Stimulated activated CD4-positive, alpha-beta T cell treated with anti-CD3 and anti-CD28 coated beads, Interleukin-12 subunit alpha, Interleukin-12 subunit beta, amount 100 ng/mL, for 24 hours (primary cell): ENCODE data around the gene KIAA1671.
"Not testable (repeated sequence)": the region's sequence is repeated elsewhere in the genome, so short reads cannot be mapped to it uniquely, and the experiment has no call there.

Source experiments
- DNase-seq, 2 experiments: peaks; one replicate each; pipeline ENCODE4 v3.0.0-alpha.2; 2020; ENCODE audit warnings: low read depth in 2 of 2

KIAA1671 gene

DNA sequence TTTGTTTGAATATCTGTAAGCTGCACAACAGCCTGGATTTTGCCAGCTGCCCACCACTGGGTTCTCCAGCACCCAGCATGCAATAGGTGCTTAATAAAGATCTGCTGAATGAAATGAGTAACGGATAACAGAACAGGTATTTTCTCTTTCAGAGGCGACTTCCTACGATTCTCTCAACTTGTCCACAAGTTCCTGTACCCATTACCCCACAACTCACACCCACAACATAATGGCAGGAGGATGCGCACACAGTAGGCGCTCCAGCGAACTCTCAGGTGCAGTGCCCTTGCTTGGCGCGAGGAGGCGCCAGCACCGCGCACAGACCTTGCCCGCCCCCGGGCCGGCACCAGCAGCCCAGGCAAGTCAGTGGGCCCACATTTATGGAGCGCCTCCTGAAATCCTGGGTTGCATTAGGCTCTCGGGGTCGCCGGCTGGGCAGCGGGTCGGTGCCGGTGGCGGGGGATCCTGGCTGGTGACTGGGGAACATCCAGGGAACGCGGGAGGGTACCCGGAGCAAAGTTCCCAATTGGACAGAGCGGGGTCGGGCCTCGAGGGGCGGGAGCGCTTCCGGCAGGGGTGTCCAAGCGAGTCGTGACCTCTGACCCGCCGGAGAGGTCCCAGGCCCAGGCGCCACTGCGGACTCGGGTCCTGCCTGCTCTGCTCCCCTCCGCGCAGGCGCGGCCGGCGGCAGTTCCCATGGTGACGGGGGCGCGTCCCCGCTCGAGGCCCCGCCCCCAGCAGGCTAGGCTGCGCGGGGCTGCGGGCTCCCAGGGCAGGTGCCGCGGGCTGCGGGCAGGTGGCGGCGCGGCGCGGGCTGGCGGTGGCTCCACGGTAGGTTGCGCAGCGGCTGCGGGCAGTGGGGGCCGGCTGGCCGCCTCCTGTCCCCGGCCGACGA lies at the start of gene KIAA1671:
Gene KIAA1671 (plus strand): TSS at position 775 of the 895 bp plus-strand sequence. CDS start 75,284 bp downstream, outside the sequence.
- peak; percentile 73 to 78 for DNase-seq

DNA sequence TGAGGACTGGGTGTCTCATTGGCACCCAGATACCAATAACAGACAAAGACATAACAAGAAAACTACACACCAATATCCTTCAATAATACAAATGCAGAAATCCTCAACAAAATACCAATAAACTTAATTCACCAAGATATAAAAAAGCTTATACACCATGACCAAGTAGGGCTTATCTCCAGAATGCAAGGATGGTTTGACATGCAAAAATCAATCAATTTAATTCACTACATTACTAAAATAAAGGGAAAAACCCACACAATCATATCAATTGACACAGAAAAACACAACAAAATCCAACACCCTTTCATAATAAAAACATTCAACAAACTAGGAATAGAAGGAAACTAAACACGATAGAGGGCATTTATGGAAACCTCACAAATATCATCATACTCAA lies 46.6 kb upstream of the KIAA1671 start:
- no peak for DNase-seq

DNA sequence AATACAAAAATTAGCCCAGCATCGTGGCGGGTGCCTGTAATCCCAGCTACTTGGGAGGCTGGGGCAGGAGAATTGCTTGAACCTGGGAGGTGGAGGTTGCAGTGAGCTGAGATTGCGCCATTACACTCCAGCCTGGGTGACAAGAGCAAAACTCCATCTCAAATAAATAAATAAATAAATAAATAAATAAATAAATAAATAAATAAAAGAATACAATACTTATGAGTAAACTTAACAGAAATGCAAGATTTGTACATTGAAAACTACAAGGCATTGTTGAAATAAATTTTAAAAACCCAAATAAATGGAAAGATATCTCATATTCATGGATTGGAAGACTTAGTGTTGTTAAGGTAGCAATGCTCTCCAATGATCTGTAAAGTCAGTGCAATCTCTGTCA lies 45.4 kb upstream of the KIAA1671 start:
- not testable (repeated sequence) for DNase-seq

DNA sequence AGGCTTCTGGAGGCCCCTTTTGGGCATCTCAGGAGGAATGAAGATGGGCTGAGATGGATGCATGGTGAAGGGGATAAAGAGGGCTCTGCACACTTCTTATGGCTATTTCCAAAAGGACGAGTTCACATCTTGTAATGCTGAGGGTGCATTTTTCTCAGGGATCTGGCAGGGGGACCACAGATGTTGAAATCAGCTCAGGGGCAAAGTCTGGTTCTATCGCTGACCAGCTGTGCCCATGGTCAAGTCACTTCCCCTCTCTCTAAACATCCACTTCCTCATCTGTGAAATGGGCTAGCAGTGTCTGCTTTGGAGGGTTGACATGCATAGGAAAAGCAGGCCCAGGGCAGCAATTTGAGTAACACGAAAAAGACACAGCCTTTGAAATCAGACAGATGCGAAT lies 32.5 kb upstream of the KIAA1671 start:
- no peak for DNase-seq

DNA sequence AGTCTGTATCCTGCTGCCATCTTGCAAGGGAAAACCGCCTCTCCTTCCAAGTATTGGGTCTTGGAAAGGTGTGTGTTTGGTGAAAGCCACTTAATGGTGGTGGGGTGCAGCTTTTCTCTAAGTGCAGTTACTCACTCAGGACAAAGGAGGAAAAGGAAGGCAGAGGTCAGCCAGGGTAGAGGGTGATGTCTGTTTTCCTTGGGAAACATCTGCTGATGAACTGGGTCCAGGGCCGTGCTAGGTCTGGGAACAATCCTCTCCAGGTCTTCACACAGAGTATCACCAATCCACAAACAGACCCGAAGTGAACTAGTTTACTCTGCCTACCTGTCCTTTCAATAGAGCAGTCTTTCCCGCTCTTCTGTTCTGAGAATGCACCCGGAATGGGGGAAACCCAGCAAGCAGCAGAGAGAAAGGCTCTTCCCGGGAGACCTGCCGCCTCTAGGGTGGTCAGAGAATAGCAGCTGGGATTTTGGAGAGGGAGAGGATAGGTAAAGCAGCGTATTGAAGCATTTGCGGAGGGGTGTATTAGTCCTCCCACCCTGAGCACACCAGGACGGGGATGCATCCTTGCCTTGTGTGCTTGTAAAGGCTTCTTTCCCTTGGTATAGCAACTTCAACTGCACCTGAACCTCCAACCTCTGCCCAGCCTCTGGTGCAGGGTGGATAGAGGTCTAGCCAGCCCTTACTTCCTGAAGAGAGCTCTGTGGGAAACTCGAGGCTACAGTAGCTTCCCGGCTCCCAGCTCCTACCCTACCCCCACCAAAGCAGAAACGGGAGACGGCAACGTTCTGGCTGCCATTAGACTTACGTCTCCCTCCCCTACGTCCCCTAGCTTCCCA lies 26.7 kb upstream of the KIAA1671 start:
- DNase-seq, result no peak

DNA sequence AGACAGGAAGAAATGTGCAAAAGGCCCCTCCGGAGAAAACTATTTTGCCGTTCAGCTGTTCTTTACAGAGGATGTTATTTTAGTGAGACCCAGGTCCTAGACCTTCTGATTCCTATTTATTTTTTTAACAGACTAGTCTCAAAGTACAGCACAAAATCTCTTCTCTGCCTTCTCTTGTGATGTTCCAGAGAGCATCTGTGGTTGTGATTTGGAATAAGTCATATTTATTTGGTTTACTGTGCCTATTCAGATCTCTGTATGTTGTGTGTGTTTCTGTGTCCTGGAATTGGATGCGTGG lies 26.1 kb upstream of the KIAA1671 start:
- no peak for DNase-seq

DNA sequence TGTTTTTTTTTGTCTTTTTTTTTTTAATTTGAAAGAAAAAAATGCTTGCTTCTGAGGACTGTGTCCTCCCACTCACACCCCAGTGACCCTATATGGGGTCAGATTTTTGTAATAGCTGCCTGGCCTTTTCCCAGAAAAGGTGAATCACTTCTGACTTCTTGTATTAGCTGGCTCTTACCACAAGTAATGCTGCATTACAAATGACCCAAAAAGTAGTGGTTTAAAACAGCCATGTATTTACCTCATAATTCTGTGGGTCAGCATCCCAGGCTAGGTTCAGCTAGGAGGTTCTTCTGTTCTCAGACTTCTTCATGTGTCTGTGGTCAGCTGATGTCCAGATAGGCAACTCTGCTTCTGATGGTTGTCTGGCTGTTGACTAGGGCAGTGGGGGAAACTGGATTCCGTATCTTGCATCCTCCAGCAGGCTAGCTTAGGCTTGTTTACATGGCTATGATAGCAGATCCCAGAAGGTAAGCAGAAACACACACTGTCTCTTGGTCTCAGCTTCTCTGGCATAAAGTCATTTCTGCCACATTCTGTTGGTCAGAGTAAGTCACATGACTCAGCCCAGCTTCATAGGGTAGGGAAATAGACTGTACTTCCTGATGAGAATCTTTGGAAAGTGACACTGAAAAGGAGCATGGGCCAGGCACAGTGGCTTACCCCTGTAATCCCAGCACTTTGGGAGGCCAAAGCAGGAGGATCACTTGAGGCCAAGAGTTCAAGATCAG lies 25.5 kb upstream of the KIAA1671 start:
- DNase-seq, result no peak

DNA sequence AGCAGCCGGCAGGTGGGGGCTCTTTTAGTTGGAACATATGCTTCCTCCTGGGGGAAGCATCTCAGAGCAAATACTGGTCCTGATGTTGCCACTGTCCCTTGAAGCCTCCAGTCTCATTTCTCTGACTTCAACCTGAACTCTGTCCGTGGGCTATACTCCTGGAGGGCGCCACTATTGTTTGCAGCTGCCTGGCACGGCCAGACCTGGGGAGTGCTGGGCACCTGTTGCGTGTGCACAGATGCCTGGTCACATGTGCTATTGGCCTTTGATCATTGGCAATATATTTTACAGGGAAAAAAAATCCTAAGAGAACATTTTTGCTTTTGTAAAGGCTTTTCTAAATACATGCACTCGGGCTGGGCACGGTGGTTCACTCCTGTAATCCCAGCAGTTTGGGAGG lies 24.2 kb upstream of the KIAA1671 start:
- no peak for DNase-seq

DNA sequence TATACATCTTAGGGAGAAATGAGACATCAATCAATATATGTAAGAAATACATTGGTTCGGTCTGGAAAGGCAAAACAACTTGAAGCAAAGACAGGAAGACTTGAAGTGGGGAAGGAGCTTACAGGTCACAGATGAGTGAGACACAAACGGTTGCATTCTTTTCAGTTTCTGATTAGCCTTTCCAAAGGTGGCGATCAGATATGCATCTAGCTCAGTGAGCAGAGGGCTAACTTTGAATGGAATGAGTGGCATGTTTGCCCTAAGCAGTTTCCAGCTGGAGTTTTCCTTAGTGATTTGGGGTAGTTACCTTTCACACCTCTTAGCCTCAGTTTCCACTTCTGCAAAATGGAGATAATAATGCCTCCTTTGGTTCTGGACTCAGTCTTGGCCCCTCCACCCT lies 21.8 kb upstream of the KIAA1671 start:
- DNase-seq, result no peak

DNA sequence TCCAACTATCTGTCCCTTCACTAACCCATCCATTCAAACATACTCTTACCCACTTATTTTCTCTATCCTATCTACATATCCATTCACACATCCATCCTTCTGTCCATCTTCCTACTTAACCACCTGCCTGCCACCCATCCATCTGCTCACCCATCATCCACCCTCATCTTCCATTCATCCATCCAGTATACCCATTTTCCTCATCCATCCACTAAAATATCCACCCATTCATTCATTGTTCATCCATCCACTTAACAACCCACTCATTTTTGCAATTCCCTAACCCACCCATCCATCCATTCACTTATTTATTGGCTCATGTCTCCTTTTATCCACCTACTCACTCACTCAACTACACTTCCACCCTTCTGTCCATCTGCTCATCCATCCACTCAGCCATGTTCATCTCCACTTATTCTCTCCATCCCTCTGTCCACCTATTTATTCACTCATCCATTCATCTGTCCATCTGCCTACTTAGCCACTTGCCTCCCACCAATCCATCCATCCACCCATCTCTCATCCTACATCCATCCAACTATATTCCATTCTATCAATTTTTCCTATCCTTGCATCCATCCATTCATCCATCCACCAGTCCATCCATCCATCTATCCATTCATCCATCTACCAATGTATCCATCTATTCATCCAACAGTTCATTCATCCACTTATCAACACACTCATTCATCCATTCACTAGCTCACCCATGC lies 16.6 kb upstream of the KIAA1671 start:
- no peak for DNase-seq

DNA sequence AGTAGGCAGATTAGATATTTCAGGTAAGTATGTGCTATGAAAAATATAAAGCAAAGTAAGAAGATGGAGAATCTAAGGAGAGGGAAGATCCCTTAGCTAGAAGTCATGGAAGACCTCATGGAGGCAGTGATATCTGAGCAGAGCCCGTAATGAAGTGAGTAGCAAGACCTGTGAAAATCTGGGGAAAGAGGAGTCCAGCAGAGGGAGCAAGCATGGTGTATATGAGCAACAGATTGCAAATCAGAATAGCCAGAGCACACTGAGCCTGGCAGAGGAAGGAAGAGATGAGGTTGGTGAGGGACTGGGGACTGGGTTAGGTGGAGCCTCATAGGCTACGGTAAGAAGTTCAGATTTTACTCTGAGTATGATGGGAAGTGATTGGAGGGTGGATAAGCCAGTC lies 15.4 kb upstream of the KIAA1671 start:
- DNase-seq, result no peak

DNA sequence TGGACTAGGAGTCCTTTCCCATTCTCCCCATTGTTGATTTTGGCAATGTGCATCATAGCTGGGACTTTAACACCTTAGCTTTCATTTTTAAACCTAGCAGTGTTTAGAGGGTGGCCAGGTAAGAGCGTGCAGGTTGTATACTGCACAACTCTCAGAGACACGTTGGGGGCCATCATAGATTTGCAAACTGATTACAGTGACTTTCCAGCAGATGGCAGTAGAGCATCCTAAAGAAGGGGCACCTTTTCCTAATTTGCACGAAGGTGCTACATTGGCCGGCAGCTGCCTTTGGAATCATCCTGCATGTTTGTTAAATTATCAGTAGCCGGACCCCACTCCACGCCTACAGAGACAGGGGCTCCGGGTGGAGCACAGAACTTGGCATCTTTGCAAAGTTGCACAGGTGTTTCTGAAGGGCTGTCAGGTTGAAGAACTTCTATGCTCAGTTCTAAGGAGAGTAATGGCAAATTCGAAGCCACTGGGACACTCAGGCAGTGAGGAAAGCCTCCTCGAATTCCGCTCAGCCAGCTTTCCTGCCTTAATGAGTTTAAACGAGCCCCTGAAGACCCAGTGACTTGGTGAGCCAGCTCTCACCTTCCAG lies 13.7 kb upstream of the KIAA1671 start:
- no peak for DNase-seq

DNA sequence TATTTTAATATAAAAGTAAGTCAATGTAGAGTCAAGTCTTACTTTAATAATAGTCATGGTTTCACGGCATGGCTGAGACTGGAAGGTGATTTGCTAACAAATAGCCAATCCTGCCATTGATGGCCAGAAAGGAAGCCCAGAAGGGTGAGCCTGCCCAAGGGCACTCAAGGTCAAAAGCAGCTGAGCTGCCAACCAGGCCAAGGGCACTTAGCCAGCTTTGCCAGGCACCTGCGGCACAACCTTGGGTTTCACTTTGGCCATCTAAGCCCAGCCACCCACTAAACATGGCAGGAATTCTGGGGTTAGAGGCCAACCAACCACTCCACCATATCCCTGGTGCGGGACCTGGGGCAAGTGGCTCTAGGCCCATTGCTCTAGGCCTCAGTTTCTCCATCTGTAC lies 10.2 kb upstream of the KIAA1671 start:
- no peak for DNase-seq

DNA sequence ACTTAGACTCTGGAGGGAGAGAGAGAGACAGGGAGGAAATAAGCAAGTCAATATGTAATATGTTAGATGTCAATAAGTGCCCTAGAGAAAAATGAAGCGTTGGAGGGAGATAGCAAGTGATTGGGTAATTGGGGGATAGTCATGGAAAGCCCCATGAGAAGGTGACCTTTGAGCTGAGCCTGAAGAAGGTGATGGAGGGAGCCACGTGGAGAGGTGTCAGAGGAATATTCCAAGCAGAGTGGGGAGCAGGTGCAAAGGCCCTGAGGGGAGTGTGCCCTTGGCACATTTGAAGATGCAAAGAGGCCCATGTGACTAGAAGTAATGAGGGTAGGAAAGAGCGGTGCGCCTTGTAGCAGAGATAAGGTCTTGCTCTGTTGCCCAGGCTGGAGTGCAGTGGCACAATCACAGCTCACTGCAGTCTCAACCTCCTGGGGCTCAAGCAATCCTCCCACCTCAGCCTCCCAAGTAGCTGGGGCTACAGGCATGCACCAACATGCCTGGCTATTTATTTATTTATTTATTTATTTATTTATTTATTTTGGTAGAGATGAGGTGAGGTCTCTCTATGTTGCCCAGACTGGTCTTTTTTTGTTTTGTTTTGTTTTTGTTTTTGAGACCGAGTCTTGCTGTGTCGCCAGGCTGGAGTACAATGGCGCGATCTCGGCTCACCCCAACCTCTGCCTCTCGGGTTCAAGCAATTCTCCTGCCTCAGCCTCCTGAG lies 8.1 kb upstream of the KIAA1671 start:
- no peak for DNase-seq

DNA sequence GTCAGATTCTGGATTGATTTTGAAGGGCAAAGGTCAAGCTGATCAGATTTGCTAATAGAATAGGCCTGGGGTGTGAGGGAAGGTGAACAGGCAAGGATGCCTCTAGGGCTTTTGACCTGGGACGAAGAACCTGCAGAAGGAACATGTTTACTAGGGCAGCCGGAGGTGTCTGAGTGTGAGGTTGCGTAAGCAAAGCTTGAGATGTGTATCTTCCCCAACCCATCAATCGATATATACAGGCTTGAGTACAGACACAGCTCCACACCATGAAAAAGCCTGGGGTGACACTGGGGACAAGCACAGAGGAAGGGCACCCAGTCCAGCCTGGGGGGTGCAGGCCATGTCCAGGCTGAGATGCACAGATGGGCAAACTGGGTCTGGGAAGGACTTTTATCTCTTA lies 7.1 kb upstream of the KIAA1671 start:
- DNase-seq, result no peak

DNA sequence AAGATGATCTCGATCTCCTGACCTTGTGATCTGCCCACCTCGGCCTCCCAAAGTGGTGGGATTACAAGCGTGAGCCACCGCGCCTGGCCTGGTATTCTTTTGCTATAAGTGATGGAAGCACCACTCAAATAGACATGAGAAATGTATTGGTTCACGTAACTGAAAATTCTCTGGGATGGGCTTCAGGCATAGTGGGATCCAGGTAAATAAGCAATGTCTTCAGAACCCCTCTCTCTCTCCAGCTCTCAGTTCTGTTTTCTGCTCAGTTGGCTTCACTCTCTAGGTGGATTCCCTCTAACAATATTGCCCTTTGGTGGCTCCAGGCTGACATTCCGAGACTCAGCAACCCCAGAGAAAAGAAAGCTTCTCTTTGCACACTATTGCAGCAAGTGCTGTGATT lies 5.1 kb upstream of the KIAA1671 start:
- no peak for DNase-seq

DNA sequence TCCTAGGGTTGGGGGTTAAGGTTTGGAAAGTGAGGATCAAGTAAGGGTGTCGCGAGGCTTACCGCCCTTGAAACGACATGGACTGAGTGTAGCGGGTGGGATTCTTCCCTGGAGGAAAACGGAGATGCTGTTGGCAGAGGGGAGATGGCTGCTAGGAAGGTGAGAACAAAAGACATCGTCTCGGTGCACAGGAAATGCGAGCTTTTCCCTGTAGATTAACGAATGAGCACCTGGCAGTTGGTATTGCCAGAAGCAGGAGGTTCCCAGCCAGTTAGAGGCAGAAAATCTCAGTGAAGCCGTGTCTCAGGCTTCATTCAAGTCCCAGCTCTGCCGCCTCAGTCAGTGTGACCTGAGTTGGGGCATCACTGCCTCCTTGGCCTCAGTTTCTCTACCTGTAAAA lies 4.6 kb upstream of the KIAA1671 start:
- DNase-seq, result no peak

DNA sequence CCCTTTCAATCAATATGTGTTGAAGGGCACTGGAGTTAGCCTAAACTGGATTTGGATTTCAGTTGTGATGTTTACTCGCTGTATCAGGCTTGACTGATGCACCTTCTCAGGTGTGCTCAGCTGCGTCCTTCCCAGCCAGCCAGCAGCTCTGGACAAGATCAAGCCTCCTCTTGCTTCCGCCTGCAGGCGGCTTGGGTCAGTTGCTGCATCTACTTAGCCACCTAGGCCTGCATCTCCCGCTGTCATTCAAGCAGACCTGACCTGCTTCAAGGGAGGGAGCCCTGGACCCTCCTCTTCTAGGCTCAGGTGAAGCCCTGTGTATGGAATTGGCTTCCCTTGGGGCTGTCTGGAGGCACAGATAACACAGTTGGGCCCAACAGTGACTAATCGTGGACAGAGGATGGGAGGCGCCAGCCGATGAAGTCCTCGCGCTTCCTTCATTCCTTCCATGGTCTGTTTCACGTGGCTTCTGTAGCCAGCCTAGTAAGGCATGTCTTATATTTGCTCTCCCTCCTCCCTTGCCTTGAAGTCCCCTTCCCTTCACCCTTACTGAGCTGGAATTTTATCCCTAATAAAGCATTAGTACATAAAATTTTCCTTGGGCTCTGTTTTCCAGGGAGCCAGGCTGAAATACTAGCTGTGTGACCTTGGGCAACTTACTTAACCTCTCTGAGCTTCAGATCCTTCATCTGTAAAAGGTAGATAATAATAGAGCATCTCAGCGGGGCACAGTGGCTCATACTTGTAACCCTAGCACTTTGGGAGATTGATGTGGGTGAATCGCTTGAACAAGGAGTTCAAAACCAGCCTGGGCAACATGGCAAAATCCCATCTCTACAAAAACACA lies 3.9 kb upstream of the KIAA1671 start:
- DNase-seq, result no peak

DNA sequence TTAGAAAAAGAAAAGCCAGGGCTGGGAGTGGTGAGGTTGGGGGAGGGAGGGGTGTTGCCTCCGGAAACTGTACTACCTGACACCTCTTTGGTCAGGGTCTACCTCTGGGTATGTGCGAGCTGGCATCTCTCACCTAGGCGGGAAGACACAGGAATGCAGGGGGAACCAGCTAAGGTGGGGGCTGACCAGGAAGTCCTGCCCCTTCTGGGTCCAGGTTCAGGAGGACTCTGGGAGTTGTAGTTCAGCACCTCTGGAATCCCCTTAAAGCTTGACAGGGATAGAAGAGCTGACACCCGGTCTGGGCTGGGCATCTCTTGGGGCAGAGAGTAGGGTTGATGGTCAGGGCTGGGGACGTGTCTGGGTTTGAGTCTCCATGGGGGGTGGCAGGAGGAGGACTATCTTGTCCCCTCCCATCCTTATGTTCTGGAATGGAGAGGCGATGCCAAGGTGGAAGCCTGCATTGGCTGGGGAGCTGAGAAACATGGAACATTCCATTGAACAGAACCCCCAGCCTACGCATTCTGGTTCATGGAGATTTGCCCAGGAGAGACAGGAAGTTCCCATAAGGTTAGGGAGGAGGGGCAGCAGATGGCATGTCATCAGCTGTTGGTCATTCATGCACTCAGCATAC lies 2.1 kb upstream of the KIAA1671 start:
- no peak for DNase-seq
